Subcutaneous abdominal adipose tissue (tissue), 5 donors: Measurements from ENCODE around the gene SLC7A1.

Experiments
- H3K27ac ChIP-seq: one replicate; pipeline ENCODE4 v1.7.0; 2013; ENCODE audit warnings: low read depth, mild to moderate bottlenecking, inconsistent platforms, low read length, moderate library complexity
- H3K27me3 ChIP-seq, 5 donors: one replicate each; pipeline ENCODE4 v1.7.0; 2013; ENCODE audit warnings: low read length in 5 of 5, inconsistent platforms in 1 of 5; ENCODE audit not compliant: control insufficient read depth in 5 of 5, insufficient read depth in 4 of 5
- H3K36me3 ChIP-seq, 5 donors: one replicate each; pipeline ENCODE4 v1.7.0; 2013; ENCODE audit warnings: low read length in 5 of 5; ENCODE audit not compliant: control insufficient read depth in 5 of 5, insufficient read depth in 5 of 5
- H3K4me1 ChIP-seq, 5 donors: one replicate each; pipeline ENCODE4 v1.7.0; 2013; ENCODE audit warnings: low read length in 5 of 5, mild to moderate bottlenecking in 3 of 5, moderate library complexity in 1 of 5; ENCODE audit not compliant: control insufficient read depth in 5 of 5, insufficient read depth in 5 of 5
- H3K4me3 ChIP-seq, 5 donors: one replicate each; pipeline ENCODE4 v1.7.0; 2013; ENCODE audit warnings: low read length in 5 of 5, low read depth in 1 of 5
- H3K9ac ChIP-seq, 5 donors: one replicate each; pipeline ENCODE4 v1.7.0; 2013; ENCODE audit warnings: low read length in 5 of 5, mild to moderate bottlenecking in 4 of 5, moderate library complexity in 3 of 5
- H3K9me3 ChIP-seq, 5 donors: one replicate each; pipeline ENCODE4 v1.7.0; 2013; ENCODE audit warnings: low read length in 5 of 5; ENCODE audit not compliant: control insufficient read depth in 5 of 5
- donor health status: healthy.
- donor health status: healthy.
- donor health status: healthy.
- donor health status: healthy.
- donor health status: healthy.

Gene SLC7A1

GRCh38 chr13:29598321-29598720, 2.8 kb upstream of the SLC7A1 start:
- no peak overlapping the region for H3K4me3 ChIP-seq
- peaks cover 0 to 16% (median 14%) of the 10 kb centered on the region in 5 donors for H3K4me1 ChIP-seq
- H3K36me3 ChIP-seq = no peaks in the 10 kb centered on the region
- peaks cover 0 to 8% (median 3%) of the 10 kb centered on the region in 5 donors for H3K27me3 ChIP-seq
- H3K9ac ChIP-seq = no peak overlapping the region
- no peak overlapping the region for H3K27ac ChIP-seq
- H3K9me3 ChIP-seq = no peaks in the 10 kb centered on the region

- no peaks in the 10 kb centered on the region for H3K9me3 ChIP-seq
- peaks cover 0 to 16% (median 14%) of the 10 kb centered on the region in 5 donors for H3K4me1 ChIP-seq
- no peak overlapping the region for H3K9ac ChIP-seq
- H3K36me3 ChIP-seq = no peaks in the 10 kb centered on the region
- peaks cover 0 to 8% (median 3%) of the 10 kb centered on the region in 5 donors for H3K27me3 ChIP-seq
- H3K4me3 ChIP-seq = no peak overlapping the region
- no peak overlapping the region for H3K27ac ChIP-seq
These were observed 2.2 kb upstream of the SLC7A1 start for GRCh38 chr13:29597706-29598105.

- Histone ChIP-seq H3K27me3 (peaks cover 0 to 8% (median 3%) of the 10 kb centered on the region in 5 donors), H3K9me3 (no peaks in the 10 kb centered on the region), H3K4me3 (no peak overlapping the region), H3K27ac (no peak overlapping the region), H3K36me3 (no peaks in the 10 kb centered on the region), H3K9ac (no peak overlapping the region), H3K4me1 (peaks cover 0 to 16% (median 14%) of the 10 kb centered on the region in 5 donors)
These were observed 1.8 kb upstream of the SLC7A1 start for GRCh38 chr13:29597246-29597645.

GRCh38 chr13:29596064-29596418, 553 bp upstream of the SLC7A1 start:
- Histone ChIP-seq H3K4me3 (peak overlapping the region; percentile 15 to 66 (median 64)), H3K4me1 (peaks cover 0 to 16% (median 14%) of the 10 kb centered on the region in 5 donors), H3K36me3 (no peaks in the 10 kb centered on the region), H3K9ac (peak overlapping the region in 3 of 5 donors; percentile 53 to 59 (median 59)), H3K9me3 (no peaks in the 10 kb centered on the region), H3K27me3 (peaks cover 0 to 6% (median 3%) of the 10 kb centered on the region in 5 donors), H3K27ac (no peak overlapping the region)

- Histone ChIP-seq H3K36me3 (no peaks in the 10 kb centered on the region), H3K4me3 (peak overlapping the region; percentile 62 to 79 (median 73)), H3K27ac (peak overlapping the region; percentile 71), H3K9ac (peak overlapping the region in 4 of 5 donors; percentile 43 to 75 (median 72)), H3K9me3 (no peaks in the 10 kb centered on the region), H3K4me1 (peaks cover 0 to 16% (median 14%) of the 10 kb centered on the region in 5 donors), H3K27me3 (peaks cover 0 to 6% (median 3%) of the 10 kb centered on the region in 5 donors)
These were observed 643 bp downstream of the SLC7A1 start for GRCh38 chr13:29594710-29595379.

GRCh38 chr13:29594303-29594709, 1.2 kb downstream of the SLC7A1 start:
- no peaks in the 10 kb centered on the region for H3K9me3 ChIP-seq
- H3K9ac ChIP-seq = peak overlapping the region in 4 of 5 donors; percentile 43 to 75 (median 72)
- H3K27me3 ChIP-seq = peaks cover 0 to 6% (median 3%) of the 10 kb centered on the region in 5 donors
- H3K4me3 ChIP-seq = peak overlapping the region; percentile 62 to 79 (median 73)
- H3K36me3 ChIP-seq = no peaks in the 10 kb centered on the region
- H3K4me1 ChIP-seq = peaks cover 0 to 16% (median 14%) of the 10 kb centered on the region in 5 donors
- H3K27ac ChIP-seq = peak overlapping the region; percentile 71

- H3K9ac ChIP-seq = no peak overlapping the region
- H3K4me3 ChIP-seq = peak overlapping the region in 3 of 5 donors; percentile 73 to 79 (median 73)
These were observed 1.7 kb downstream of the SLC7A1 start for GRCh38 chr13:29593605-29594297.

GRCh38 chr13:29591310-29591709, 4.2 kb downstream of the SLC7A1 start:
- H3K4me3 ChIP-seq = no peak overlapping the region
- H3K9me3 ChIP-seq = no peaks in the 10 kb centered on the region
- no peaks in the 10 kb centered on the region for H3K36me3 ChIP-seq
- peaks cover 0 to 16% (median 14%) of the 10 kb centered on the region in 5 donors for H3K4me1 ChIP-seq
- H3K27ac ChIP-seq = no peak overlapping the region
- H3K27me3 ChIP-seq = no peaks in the 10 kb centered on the region
- H3K9ac ChIP-seq = no peak overlapping the region

More at GRCh38 chr13:29593605-29594297, 1.7 kb downstream of the SLC7A1 start:
- H3K9me3 ChIP-seq = no peaks in the 10 kb centered on the region
- H3K36me3 ChIP-seq = no peaks in the 10 kb centered on the region
- H3K27ac ChIP-seq = peak overlapping the region; percentile 71
- peaks cover 0 to 16% (median 14%) of the 10 kb centered on the region in 5 donors for H3K4me1 ChIP-seq
- H3K27me3 ChIP-seq = peaks cover 0 to 6% (median 3%) of the 10 kb centered on the region in 5 donors

GRCh38 chr13:29589967-29590366, 5.5 kb downstream of the SLC7A1 start:
- peaks cover 2 to 9% (median 8%) of the 10 kb centered on the region in 5 donors for H3K4me1 ChIP-seq
- H3K36me3 ChIP-seq = no peaks in the 10 kb centered on the region

GRCh38 chr13:29589234-29589633, 6.3 kb downstream of the SLC7A1 start:
- Histone ChIP-seq H3K27me3 (no peaks in the 10 kb centered on the region), H3K9me3 (no peaks in the 10 kb centered on the region), H3K27ac (no peak overlapping the region), H3K36me3 (no peaks in the 10 kb centered on the region), H3K4me3 (no peak overlapping the region), H3K9ac (no peak overlapping the region), H3K4me1 (peaks cover 0 to 2% (median 1%) of the 10 kb centered on the region in 5 donors)

More at GRCh38 chr13:29589967-29590366, 5.5 kb downstream of the SLC7A1 start:
- Histone ChIP-seq H3K9me3 (no peaks in the 10 kb centered on the region), H3K9ac (no peak overlapping the region), H3K27ac (no peak overlapping the region), H3K27me3 (no peaks in the 10 kb centered on the region), H3K4me3 (no peak overlapping the region)
